Measurements from ENCODE around the gene TPSD1.

TPSD1 gene

DNA sequence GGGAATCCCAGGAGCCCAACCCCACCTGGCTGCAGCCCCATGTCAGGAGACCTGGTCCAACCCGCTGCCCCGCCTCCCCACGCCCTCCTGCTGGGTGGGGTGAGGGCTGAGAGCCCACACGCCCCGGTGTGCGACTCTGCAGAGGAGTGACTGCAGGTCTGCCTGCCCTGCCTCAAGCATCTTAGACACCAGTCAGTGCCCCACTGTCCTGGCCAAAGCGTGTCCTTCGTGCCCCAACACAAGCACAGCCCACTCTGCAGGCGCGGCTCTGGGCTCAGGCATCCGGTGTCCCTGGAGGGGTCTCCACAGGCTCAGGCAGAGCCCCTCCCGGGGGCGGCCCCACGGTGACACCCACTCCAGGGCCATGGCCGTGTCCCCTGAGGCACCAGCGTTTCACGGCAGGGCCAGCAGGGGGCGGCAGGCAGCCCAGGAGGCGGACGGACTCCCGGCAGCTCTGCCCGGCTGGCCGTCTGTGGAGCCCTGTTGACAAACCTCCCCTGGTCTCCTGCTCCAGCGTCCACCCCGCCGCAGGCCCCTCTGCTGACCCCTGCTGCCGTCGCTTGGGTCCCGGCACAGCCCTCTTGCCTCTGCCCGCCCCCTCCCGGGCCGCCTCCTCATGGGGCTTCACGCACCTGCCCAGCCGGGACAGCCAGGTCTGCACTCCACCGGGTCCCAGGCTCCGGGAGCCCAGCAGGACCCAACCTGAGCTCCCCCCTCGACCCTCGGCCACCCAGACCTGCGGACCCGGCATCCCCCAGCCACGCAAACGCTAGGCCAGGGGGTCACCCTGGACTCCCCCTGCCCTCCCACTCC is 45.0 kb downstream of the TPSD1 start:
- no peaks in the 10 kb centered on the region for H3K36me3 ChIP-seq (ENCODE audit: control insufficient read depth, low read length)
- no peaks in the 10 kb centered on the region for H3K9me3 ChIP-seq (ENCODE audit: control insufficient read depth, insufficient read depth, low read length)
- H3K4me3 ChIP-seq (ENCODE audit: low read length) = peak overlapping the region; percentile 40
- no peaks in the 10 kb centered on the region for H3K79me2 ChIP-seq (ENCODE audit: control insufficient read depth, low read length)
- peaks cover 56% of the 10 kb centered on the region for H3K4me1 ChIP-seq (ENCODE audit: control insufficient read depth, low read length)
- H3K9me2 ChIP-seq (replicated peaks; ENCODE audit: control insufficient read depth, low read length) = no peaks in the 10 kb centered on the region
- H3K4me2 ChIP-seq (ENCODE audit: low read length) = peak overlapping the region; percentile 66
- TF ChIP-seq, protein P1, sequence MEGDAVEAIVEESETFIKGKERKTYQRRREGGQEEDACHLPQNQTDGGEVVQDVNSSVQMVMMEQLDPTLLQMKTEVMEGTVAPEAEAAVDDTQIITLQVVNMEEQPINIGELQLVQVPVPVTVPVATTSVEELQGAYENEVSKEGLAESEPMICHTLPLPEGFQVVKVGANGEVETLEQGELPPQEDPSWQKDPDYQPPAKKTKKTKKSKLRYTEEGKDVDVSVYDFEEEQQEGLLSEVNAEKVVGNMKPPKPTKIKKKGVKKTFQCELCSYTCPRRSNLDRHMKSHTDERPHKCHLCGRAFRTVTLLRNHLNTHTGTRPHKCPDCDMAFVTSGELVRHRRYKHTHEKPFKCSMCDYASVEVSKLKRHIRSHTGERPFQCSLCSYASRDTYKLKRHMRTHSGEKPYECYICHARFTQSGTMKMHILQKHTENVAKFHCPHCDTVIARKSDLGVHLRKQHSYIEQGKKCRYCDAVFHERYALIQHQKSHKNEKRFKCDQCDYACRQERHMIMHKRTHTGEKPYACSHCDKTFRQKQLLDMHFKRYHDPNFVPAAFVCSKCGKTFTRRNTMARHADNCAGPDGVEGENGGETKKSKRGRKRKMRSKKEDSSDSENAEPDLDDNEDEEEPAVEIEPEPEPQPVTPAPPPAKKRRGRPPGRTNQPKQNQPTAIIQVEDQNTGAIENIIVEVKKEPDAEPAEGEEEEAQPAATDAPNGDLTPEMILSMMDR (IDR thresholded peaks at IDR 0.05; ENCODE audit: low read depth, low read length, poor library complexity, severe bottlenecking) = peak; percentile 94
- TF ChIP-seq EZH2phosphoT487 (IDR thresholded peaks at IDR 0.05; ENCODE audit: borderline replicate concordance, low read length) = no peak
- no peak overlapping the region for H3K27ac ChIP-seq (ENCODE audit: low read depth, low read length)
- peaks cover 2% of the 10 kb centered on the region; the same call in 1 of the 2 replicates for H3K27me3 ChIP-seq (ENCODE audit: control insufficient read depth, low read length)
- peaks cover 9% of the 10 kb centered on the region for H3F3A ChIP-seq (ENCODE audit: control insufficient read depth, insufficient read depth)
- no peaks in the 10 kb centered on the region for H4K20me1 ChIP-seq (ENCODE audit: control insufficient read depth, insufficient read depth, low read depth, low read length)

DNA sequence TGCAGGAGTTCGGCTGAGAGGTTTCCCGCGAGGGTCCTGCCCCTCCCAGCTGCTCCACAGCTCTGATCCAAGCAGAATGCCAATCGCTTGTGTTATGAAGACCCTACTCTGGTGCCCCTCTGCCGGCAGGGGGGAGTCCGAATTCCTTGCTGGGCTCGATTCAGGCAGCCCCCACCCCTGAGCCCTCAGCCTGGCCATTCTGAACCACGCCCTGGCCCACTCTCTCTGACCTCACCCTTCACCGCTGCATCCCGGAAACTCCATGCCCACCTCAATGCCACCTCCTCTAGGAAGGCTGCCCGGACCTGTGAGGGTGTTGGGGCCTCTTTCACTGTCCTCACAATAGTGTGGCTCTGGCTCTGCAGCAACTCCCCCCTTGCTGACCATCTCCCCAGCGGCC is 45.7 kb downstream of the TPSD1 start:
- no peaks in the 10 kb centered on the region for H3K79me2 ChIP-seq (ENCODE audit: control insufficient read depth, low read length)
- H3K4me3 ChIP-seq (ENCODE audit: low read length) = no peak overlapping the region
- H3K4me2 ChIP-seq (ENCODE audit: low read length) = no peak overlapping the region
- H3K36me3 ChIP-seq (ENCODE audit: control insufficient read depth, low read length) = no peaks in the 10 kb centered on the region
- no peak overlapping the region for H3K27ac ChIP-seq (ENCODE audit: low read depth, low read length)
- H3K4me1 ChIP-seq (ENCODE audit: control insufficient read depth, low read length) = peaks cover 60% of the 10 kb centered on the region
- peaks cover 2% of the 10 kb centered on the region; the same call in 1 of the 2 replicates for H3K27me3 ChIP-seq (ENCODE audit: control insufficient read depth, low read length)
- no peaks in the 10 kb centered on the region for H3K9me3 ChIP-seq (ENCODE audit: control insufficient read depth, insufficient read depth, low read length)
- peaks cover 9% of the 10 kb centered on the region for H3F3A ChIP-seq (ENCODE audit: control insufficient read depth, insufficient read depth)
- no peaks in the 10 kb centered on the region for H3K9me2 ChIP-seq (replicated peaks; ENCODE audit: control insufficient read depth, low read length)
- no peaks in the 10 kb centered on the region for H4K20me1 ChIP-seq (ENCODE audit: control insufficient read depth, insufficient read depth, low read depth, low read length)
- TF ChIP-seq, protein P1 (IDR thresholded peaks at IDR 0.05; ENCODE audit: low read depth, low read length, poor library complexity, severe bottlenecking) = no peak
- TF ChIP-seq EZH2phosphoT487 (IDR thresholded peaks at IDR 0.05; ENCODE audit: borderline replicate concordance, low read length) = no peak

DNA sequence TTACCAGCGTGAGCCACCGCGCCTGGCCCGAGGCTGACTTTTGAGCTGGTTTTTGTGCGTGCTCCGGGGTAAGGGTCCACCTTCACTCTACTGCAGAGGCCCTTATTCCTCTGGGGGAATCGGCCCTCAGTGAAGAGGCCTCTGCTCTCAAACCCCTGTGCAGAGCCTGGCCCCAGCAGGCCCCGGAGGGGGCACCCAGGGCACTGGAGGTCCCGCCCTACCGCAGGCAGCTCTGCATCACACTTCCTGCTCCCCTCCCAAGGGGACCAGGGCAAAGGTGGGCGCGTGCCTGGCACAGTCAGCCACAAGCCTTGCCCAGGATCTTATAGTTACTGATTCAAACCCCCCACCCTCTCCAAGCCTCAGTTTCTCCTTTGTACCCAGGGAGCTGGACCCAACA is 50.0 kb downstream of the TPSD1 start:
- no peaks in the 10 kb centered on the region for H3K9me2 ChIP-seq (replicated peaks; ENCODE audit: control insufficient read depth, low read length)
- peaks cover 10% of the 10 kb centered on the region for H3K79me2 ChIP-seq (ENCODE audit: control insufficient read depth, low read length)
- peaks cover 6% of the 10 kb centered on the region for H4K20me1 ChIP-seq (ENCODE audit: control insufficient read depth, insufficient read depth, low read depth, low read length)
- no peaks in the 10 kb centered on the region for H3K27me3 ChIP-seq (ENCODE audit: control insufficient read depth, low read length)
- no peak for TF ChIP-seq EZH2phosphoT487 (IDR thresholded peaks at IDR 0.05; ENCODE audit: borderline replicate concordance, low read length)
- TF ChIP-seq, protein P1 (IDR thresholded peaks at IDR 0.05; ENCODE audit: low read depth, low read length, poor library complexity, severe bottlenecking) = no peak
- peaks cover 9% of the 10 kb centered on the region for H3F3A ChIP-seq (ENCODE audit: control insufficient read depth, insufficient read depth)
- H3K4me1 ChIP-seq (ENCODE audit: control insufficient read depth, low read length) = peaks cover 54% of the 10 kb centered on the region
- peaks cover 9% of the 10 kb centered on the region for H3K36me3 ChIP-seq (ENCODE audit: control insufficient read depth, low read length)
- no peaks in the 10 kb centered on the region; the same call in 1 of the 2 replicates for H3K9me3 ChIP-seq (ENCODE audit: control insufficient read depth, insufficient read depth, low read length)
- H3K4me3 ChIP-seq (ENCODE audit: low read length) = 0 out of 2 replicates have a peak overlapping the region, but pooled peaks have one; percentile 19
- H3K27ac ChIP-seq (ENCODE audit: low read depth, low read length) = no peak overlapping the region
- H3K4me2 ChIP-seq (ENCODE audit: low read length) = peak overlapping the region; percentile 18

All from DOHH2 (cell line).